CD4-positive, CD25-positive, alpha-beta regulatory T cell (primary cell): ENCODE results near the gene LILRB3. TPM values are rescaled to one million over a fixed set of nuclear protein-coding genes. Genes with fewer than 3 reads are reported as not detected.
"Not testable (repeated sequence)": the region's sequence is repeated elsewhere in the genome, so short reads cannot be mapped to it uniquely, and the experiment has no call there.

Source experiments
- ATAC-seq, 2 donors: fragments of 150-1000 bp; cut with Tn5 transposase; one replicate each; pipeline ENCODE4 v1.10.0; 2021; ENCODE audit warnings: low read depth in 2 of 2, moderate number of reproducible peaks in 2 of 2, moderate library complexity in 1 of 2
- DNase-seq, 3 donors: peaks; one replicate each; pipeline versions ENCODE4 v3.0.0 to v3.0.0-alpha.2; 2012 to 2022; ENCODE audit warnings: mixed read lengths in 1 of 3
- H3K27ac ChIP-seq: one replicate; pipeline ENCODE4 v1.7.0; 2013; ENCODE audit warnings: mild to moderate bottlenecking, low read length; ENCODE audit not compliant: insufficient read depth, poor library complexity, severe bottlenecking
- H3K27me3 ChIP-seq: one replicate; pipeline ENCODE4 v1.7.0; 2013; ENCODE audit warnings: low read length; ENCODE audit not compliant: control insufficient read depth, insufficient read depth
- H3K36me3 ChIP-seq: one replicate; pipeline ENCODE4 v1.7.0; 2013; ENCODE audit warnings: mild to moderate bottlenecking, low read length, moderate library complexity; ENCODE audit not compliant: control insufficient read depth, insufficient read depth
- H3K4me1 ChIP-seq: 2 replicates; pipeline ENCODE4 v1.7.0; 2013; ENCODE audit warnings: mild to moderate bottlenecking, low read length; ENCODE audit not compliant: insufficient read depth, control insufficient read depth, poor library complexity, severe bottlenecking
- H3K4me3 ChIP-seq: one replicate; pipeline ENCODE4 v1.7.0; 2013; ENCODE audit warnings: low read depth, mild to moderate bottlenecking, low read length, moderate library complexity
- H3K9me3 ChIP-seq, 2 experiments: 1 replicate in 1 of 2; 2 replicates in 1 of 2; pipeline ENCODE4 v1.7.0; 2013; ENCODE audit warnings: low read length in 2 of 2, mild to moderate bottlenecking in 1 of 2, moderate library complexity in 1 of 2; ENCODE audit not compliant: control insufficient read depth in 2 of 2
- H3K27ac Mint-ChIP-seq, 3 donors: one replicate each; pipeline ENCODE4 v1.8.0; 2020 to 2022; ENCODE audit warnings: mild to moderate bottlenecking in 3 of 3, mixed read lengths in 3 of 3, moderate library complexity in 2 of 3
- H3K27me3 Mint-ChIP-seq: one replicate; pipeline ENCODE4 v1.8.0; 2022; ENCODE audit warnings: mild to moderate bottlenecking, mixed read lengths
- H3K36me3 Mint-ChIP-seq: one replicate; pipeline ENCODE4 v1.8.0; 2020; ENCODE audit warnings: mixed read lengths
- H3K4me1 Mint-ChIP-seq, 4 donors: one replicate each; pipeline ENCODE4 v1.8.0; 2020 to 2022; ENCODE audit warnings: mixed read lengths in 4 of 4, mild to moderate bottlenecking in 1 of 4
- H3K4me3 Mint-ChIP-seq, 4 donors: one replicate each; pipeline ENCODE4 v1.8.0; 2020 to 2022; ENCODE audit warnings: mild to moderate bottlenecking in 4 of 4, mixed read lengths in 4 of 4, moderate library complexity in 3 of 4
- H3K9me3 Mint-ChIP-seq, 7 donors: one replicate each; pipeline ENCODE4 v1.8.0; 2020 to 2022; ENCODE audit warnings: mixed read lengths in 7 of 7, mild to moderate bottlenecking in 3 of 7, moderate library complexity in 2 of 7
- polyA plus RNA-seq, 4 donors: library from polyadenylated mRNA; unstranded; fragments of 300-500 nt; fragmentation: Illumina TruSeq; gene quantifications; one replicate each; pipeline ENCODE4 v1.2.3, GENCODE V29; 2021
- total RNA-seq: library from RNA; stranded (reverse); gene quantifications from one replicate; pipeline ENCODE4 v1.2.3, GENCODE V29; 2022

Gene LILRB3
- total and polyA plus RNA-seq, 5 donors from 2014 or later, result 0.07 to 4.1 (median 0.41) TPM; not detected in 1

DNA sequence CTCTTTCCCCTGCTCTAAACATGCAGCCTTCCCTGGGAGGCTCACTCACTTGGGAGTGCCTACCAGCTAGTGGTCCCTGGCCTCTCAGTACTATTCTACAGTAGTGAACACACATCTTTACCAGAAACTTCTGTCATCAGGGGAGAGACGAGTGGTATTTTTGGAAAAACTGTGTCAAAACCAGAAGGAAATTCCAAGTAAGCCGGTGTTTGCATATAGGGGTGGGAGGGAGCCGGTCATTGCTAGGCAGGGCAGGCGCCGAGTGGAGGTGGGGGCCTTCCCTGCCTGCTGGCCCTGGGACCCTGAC, 15.2 kb downstream of the LILRB3 start:
- no peak for ATAC-seq
- peaks cover 0 to 85% (median 54%) of the 10 kb centered on the region in 4 donors for H3K4me1 Mint-ChIP-seq

DNA sequence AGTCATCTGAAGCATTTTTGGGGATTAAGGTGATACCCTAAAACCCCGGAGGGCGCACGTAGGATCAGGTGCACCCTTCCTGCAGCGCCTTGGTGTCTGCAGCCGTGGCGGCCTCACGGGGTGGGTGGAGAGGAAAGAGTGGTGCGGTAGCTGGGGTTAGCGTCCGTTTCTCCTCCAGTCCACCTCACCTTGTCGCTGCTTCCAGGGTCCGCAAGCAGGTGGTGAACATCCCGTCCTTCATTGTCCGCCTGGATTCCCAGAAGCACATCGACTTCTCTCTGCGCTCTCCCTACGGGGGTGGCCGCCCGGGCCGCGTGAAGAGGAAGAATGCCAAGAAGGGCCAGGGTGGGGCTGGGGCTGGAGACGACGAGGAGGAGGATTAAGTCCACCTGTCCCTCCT, 15.6 kb downstream of the LILRB3 start:
- peaks cover 39% of the 10 kb centered on the region for H3K36me3 Mint-ChIP-seq
- H3K9me3 ChIP-seq, DNase-seq, H3K27me3 ChIP-seq, H3K27me3 Mint-ChIP-seq, H3K9me3 Mint-ChIP-seq, H3K27ac ChIP-seq, H3K4me3 ChIP-seq, ATAC-seq: not testable (repeated sequence)
- peak overlapping the region in 1 of 3 donors; percentile 72 for H3K27ac Mint-ChIP-seq
- peaks cover 66% of the 10 kb centered on the region for H3K4me1 ChIP-seq
- H3K4me1 Mint-ChIP-seq, result peaks cover 0 to 89% (median 57%) of the 10 kb centered on the region in 4 donors
- peaks cover 58% of the 10 kb centered on the region for H3K36me3 ChIP-seq
- H3K4me3 Mint-ChIP-seq, result peak overlapping the region in 2 of 4 donors; percentile 7 to 48

More for the DNA sequence above, 15.2 kb downstream of the LILRB3 start:
- H3K9me3 ChIP-seq, result no peaks in the 10 kb centered on the region
- Mint-ChIP-seq H3K27ac (peak overlapping the region; percentile 65 to 89 (median 72)), H3K36me3 (peaks cover 35% of the 10 kb centered on the region), H3K4me3 (peak overlapping the region in 2 of 4 donors; percentile 7 to 48), H3K9me3 (peaks cover 0 to 2% (median 0%) of the 10 kb centered on the region in 7 donors), H3K27me3 (no peaks in the 10 kb centered on the region)
- H3K27ac ChIP-seq, result no peak overlapping the region
- peaks cover 53% of the 10 kb centered on the region for H3K36me3 ChIP-seq
- H3K27me3 ChIP-seq, result no peaks in the 10 kb centered on the region
- H3K4me3 ChIP-seq, result no peak overlapping the region
- peaks cover 61% of the 10 kb centered on the region for H3K4me1 ChIP-seq
- no peak for DNase-seq

DNA sequence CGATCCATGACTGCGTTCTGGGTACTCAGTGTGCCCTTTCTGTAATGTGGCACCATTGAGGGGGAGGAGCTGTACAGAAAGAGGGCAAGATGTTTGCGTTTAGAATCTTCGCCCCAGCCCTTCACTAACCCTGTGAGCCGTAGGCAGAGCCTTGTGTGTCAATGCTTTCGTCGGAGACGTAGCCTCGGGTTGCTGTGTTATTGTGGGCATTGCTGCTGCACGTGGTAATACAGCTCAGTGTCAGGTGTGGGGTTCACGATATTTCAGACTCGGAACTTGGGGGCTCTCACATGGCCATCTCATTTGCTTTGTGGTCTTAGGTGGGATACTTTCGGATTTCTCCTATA, 16.0 kb downstream of the LILRB3 start:
- ATAC-seq (no peak), DNase-seq (no peak)
- peak overlapping the region in 1 of 4 donors; percentile 38 for H3K4me3 Mint-ChIP-seq
- peak overlapping the region in 1 of 3 donors; percentile 20 for H3K27ac Mint-ChIP-seq
- H3K27ac ChIP-seq, result no peak overlapping the region
- peaks cover 70% of the 10 kb centered on the region for H3K4me1 ChIP-seq
- peaks cover 42% of the 10 kb centered on the region for H3K36me3 Mint-ChIP-seq
- H3K9me3 ChIP-seq, result no peaks in the 10 kb centered on the region
- no peak overlapping the region for H3K4me3 ChIP-seq
- no peaks in the 10 kb centered on the region for H3K27me3 ChIP-seq
- H3K36me3 ChIP-seq, result peaks cover 61% of the 10 kb centered on the region
- no peaks in the 10 kb centered on the region for H3K27me3 Mint-ChIP-seq
- H3K4me1 Mint-ChIP-seq, result peaks cover 0 to 93% (median 59%) of the 10 kb centered on the region in 4 donors
- H3K9me3 Mint-ChIP-seq, result peaks cover 0 to 2% (median 0%) of the 10 kb centered on the region in 7 donors

DNA sequence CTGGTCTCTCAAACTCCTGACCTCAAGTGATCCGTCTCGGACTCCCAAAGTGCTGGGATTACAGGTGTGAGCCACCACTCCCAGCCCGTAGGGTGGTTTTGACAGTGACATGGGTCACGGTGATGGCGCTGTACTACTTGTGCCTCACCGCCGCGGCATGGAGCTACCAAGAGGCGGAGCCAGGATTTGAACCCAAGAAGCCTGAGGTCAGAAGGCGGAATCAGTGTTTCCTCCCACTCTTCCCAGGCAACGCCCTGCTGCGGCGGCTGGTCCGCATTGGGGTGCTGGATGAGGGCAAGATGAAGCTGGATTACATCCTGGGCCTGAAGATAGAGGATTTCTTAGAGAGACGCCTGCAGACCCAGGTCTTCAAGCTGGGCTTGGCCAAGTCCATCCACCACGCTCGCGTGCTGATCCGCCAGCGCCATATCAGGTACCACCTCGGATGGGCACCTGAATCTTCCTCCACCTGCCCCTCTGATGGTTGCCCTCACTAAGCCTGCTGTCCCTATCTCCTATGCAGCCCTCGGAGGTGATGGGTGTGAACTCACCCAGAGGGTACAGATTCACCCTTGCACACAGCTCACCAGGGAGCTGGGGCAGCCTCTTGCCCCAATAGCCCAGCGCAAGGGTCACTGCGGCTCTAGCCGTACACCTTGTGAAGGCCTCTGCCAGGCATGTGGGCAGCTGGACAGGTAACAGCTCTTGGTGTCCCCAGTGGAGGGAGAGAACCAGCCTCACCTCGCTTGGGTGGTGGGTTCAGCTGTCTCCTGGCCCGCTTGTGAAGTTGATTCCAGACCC, 16.6 kb downstream of the LILRB3 start:
- DNase-seq (no peak), ATAC-seq (no peak)
- H3K36me3 Mint-ChIP-seq, result peaks cover 42% of the 10 kb centered on the region
- peaks cover 75% of the 10 kb centered on the region for H3K4me1 ChIP-seq
- no peak overlapping the region for H3K27ac ChIP-seq
- no peak overlapping the region for H3K4me3 ChIP-seq
- peaks cover 0 to 2% (median 0%) of the 10 kb centered on the region in 7 donors for H3K9me3 Mint-ChIP-seq
- peaks cover 61% of the 10 kb centered on the region for H3K36me3 ChIP-seq
- H3K27me3 ChIP-seq, result no peaks in the 10 kb centered on the region
- H3K9me3 ChIP-seq, result no peaks in the 10 kb centered on the region
- peak overlapping the region in 2 of 4 donors; percentile 38 for H3K4me3 Mint-ChIP-seq
- H3K27ac Mint-ChIP-seq, result peak overlapping the region in 1 of 3 donors; percentile 20
- H3K4me1 Mint-ChIP-seq, result peaks cover 0 to 97% (median 62%) of the 10 kb centered on the region in 4 donors
- H3K27me3 Mint-ChIP-seq, result no peaks in the 10 kb centered on the region

DNA sequence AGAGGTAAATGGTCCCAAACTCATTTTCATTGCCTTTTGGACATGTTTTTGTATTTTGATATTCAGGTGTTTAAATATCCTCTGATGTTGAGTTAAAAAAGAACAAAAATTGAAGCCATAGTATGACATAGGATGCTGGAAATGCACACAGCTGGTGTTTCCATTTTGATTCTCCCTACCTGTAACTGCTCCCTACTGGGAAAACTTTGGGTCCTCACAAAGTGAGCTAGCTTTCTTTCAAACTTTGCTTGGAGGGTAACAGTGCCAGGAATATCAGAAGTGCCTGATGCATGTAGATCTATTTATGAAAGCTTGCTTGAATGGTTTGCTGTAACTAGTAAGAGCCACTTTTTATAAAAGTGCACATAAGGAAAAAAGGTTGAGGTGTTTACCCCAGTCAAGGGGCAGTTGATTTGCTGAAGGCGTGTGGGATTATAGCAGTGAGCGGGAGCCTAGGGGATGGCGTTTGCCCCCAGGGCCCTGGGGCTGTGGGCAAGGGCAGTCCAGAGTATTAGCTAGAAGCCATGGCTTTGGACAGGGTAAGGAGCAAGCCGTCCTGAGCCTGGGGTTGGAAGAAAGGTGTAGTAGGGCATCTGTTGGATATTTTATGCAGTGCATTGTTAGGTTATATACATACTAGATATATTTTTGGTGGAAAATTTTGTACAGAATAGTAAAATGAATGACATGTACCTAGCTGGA, 17.9 kb downstream of the LILRB3 start:
- H3K9me3 Mint-ChIP-seq, result peaks cover 0 to 1% (median 0%) of the 10 kb centered on the region in 7 donors

DNA sequence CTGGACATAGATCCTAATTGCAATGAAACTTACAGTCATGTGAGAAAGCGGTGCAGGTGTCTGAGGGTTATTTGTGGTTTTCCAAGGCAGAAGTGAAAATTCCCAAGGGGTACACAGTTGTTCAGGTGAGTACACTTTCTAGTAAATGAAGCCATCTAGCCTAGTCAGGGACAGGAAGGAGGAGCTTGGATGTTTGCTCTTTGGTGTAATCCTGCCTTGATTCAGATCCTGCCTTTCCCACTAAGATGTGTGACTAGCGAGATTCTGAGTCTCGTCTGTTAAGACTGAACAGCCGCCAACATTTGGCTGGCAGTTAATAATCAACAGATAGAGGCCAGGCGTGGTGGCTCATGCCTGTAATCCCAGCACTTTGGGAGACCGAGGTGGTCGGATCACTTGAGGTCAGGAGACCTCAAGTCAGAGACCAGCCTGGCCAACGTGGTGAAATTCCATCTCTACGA, 19.6 kb downstream of the LILRB3 start:
- ATAC-seq (no peak), DNase-seq (no peak)
- Mint-ChIP-seq H3K4me1 (peaks cover 7 to 80% (median 49%) of the 10 kb centered on the region in 4 donors), H3K4me3 (peak overlapping the region; percentile 15 to 100 (median 88)), H3K27me3 (no peaks in the 10 kb centered on the region), H3K27ac (peak overlapping the region in 1 of 3 donors; percentile 71), H3K36me3 (peaks cover 38% of the 10 kb centered on the region), H3K9me3 (no peaks in the 10 kb centered on the region)
- Histone ChIP-seq H3K4me3 (no peak overlapping the region), H3K27ac (no peak overlapping the region), H3K4me1 (peaks cover 66% of the 10 kb centered on the region), H3K27me3 (no peaks in the 10 kb centered on the region), H3K36me3 (peaks cover 60% of the 10 kb centered on the region), H3K9me3 (no peaks in the 10 kb centered on the region)

More for the DNA sequence above, 17.9 kb downstream of the LILRB3 start:
- Histone ChIP-seq H3K4me3 (peak overlapping the region; percentile 20), H3K36me3 (peaks cover 61% of the 10 kb centered on the region), H3K4me1 (peaks cover 74% of the 10 kb centered on the region), H3K27me3 (no peaks in the 10 kb centered on the region), H3K27ac (no peak overlapping the region), H3K9me3 (no peaks in the 10 kb centered on the region)
- DNase-seq (no peak), ATAC-seq (no peak)
- H3K27ac Mint-ChIP-seq, result peak overlapping the region in 2 of 3 donors; percentile 57 to 59
- H3K27me3 Mint-ChIP-seq, result no peaks in the 10 kb centered on the region
- peaks cover 7 to 93% (median 54%) of the 10 kb centered on the region in 4 donors for H3K4me1 Mint-ChIP-seq
- peaks cover 41% of the 10 kb centered on the region for H3K36me3 Mint-ChIP-seq
- peak overlapping the region in 3 of 4 donors; percentile 65 to 96 (median 74) for H3K4me3 Mint-ChIP-seq

DNA sequence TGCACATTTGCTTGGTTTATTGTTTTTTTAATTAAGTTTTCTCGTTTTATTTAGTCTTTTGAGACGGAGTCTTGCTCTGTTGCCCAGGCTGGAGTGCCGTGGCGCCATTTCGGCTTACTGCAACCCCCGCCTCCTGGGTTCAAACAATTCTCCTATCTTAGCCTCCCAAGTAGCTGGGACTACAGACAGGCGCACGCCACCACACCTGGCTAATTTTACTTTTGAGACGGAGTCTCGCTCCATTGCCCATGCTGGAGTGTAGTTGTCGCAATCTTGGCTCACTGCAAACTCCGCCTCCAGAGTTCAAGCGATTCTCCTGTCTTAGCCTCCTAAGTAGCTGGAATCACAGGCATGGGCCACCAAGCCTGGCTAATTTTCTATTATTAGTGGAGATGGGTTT, 20.8 kb downstream of the LILRB3 start:
- Mint-ChIP-seq H3K4me1 (peaks cover 7 to 68% (median 41%) of the 10 kb centered on the region in 4 donors), H3K9me3 (no peaks in the 10 kb centered on the region), H3K36me3 (peaks cover 30% of the 10 kb centered on the region), H3K27ac (peak overlapping the region in 2 of 3 donors; percentile 99 to 100), H3K4me3 (peak overlapping the region; percentile 93 to 100 (median 98)), H3K27me3 (no peaks in the 10 kb centered on the region)
- Histone ChIP-seq H3K9me3 (no peaks in the 10 kb centered on the region), H3K4me3 (peak overlapping the region; percentile 92), H3K27me3 (no peaks in the 10 kb centered on the region), H3K27ac (peak overlapping the region; percentile 96), H3K4me1 (peaks cover 59% of the 10 kb centered on the region), H3K36me3 (peaks cover 49% of the 10 kb centered on the region)
- ATAC-seq, result no peak
- no peak for DNase-seq
